SK-MEL-5 (cell line): ENCODE measurements around the gene SEMA4C. TPM values are rescaled to one million over a fixed set of nuclear protein-coding genes. Genes with fewer than 3 reads are reported as not detected.

ENCODE experiments used
- DNase-seq: peaks from one replicate; pipeline ENCODE4 v3.0.0-alpha.2; 2016; ENCODE audit warnings: low read depth, low spot score
- in situ Hi-C: cut with HindIII; loops from 2 replicates; pipeline ENCODE4 v1.10.0; 2016; ENCODE audit warnings: low sequenced_read_pairs, high pct_unique_total_duplicates, low pct_unique_long_range_greater_than_20kb
- total RNA-seq: library from RNA; depleted of rRNA; stranded (reverse); fragments of >200 nt; shearing (Covaris generic); gene quantifications from 2 replicates; pipeline ENCODE4 v1.2.3, GENCODE V29; 2014

Gene SEMA4C
- total RNA-seq, 1 experiment from 2014 or later = 42.7 TPM

DNA sequence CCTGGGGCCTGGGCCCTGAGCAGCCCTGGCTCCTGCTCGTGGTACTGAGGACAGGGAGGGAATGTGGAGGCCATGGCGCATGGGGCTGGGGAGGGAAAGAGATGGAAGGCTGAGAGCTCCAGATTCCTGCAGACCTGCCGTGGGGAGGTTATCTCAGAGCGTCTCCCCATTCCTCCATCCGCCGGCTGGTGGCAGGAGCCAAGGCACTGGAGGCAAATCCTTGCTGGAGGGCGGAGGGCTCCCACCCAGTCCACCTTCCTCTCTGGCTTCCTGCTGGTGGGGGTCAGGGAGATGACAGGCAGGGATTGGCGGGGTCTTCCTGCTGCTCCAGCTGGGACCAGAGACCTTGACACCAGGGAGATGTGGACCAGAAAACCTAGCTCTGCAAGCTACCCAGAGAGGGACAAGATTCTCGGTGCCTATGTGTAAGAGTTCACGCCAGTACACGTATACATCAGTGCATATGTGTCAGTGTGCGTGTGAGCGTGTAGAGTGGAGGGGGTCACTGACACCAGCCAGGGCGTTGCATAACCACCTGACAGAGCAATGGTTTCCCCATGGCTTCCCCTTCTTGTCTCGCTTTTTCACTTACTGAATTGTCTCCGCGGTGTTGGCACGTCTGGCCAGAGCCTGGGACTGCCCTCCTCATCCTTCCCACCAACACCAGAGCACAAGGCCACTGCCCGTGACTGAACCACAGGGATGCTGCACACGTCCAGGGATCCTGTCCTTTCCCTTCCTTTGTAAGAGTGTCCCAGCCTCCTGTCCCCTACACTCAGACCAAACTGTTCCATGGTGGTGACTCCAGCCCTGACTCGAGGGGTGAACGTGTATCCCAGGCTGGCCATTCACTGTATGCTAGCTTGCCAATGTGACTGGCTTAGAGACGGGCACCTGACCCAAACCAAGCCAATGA lies 15.8 kb upstream of the SEMA4C start:
- DNase-seq = no peak
- in situ Hi-C loops = no loop called here

DNA sequence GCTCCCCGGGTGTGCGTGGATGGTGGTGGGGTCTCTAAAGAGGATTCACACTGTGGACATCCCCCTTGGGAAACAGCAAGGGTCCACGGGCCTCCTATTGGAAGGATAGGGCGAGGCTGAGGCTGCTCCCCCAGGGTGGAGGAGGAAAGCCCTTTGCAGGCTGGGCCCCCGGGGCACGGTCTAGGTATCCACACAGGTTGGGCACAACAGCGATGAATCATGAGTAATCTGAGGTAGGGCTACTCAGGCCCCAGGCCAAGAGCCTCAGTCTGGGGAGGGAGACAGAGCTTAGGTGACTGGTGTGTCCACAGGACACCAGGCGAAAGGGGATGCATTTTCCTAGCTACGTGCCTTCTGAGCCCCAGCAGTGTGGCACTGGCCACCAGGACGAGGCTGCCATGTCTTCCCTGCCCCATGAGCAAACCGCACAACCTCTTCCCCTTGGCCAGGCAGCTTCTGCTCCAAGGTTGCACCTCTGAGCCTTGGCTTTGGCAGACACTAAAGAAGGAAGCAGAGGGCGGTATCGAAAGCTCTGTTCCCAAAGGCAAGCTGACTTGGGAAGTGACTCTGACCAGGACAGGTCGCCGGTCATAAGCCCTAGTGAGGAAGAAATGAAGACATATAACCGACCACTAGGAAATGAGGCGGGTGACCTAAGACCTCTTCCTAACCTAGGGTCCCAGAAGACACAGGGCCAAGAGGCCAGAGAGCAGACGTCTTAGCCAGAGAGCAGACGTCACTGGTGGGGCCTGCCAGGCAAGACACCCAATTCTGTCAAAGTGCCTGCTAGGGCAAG lies 14.6 kb upstream of the SEMA4C start:
- in situ Hi-C loops = no loop called here
- DNase-seq = no peak

DNA sequence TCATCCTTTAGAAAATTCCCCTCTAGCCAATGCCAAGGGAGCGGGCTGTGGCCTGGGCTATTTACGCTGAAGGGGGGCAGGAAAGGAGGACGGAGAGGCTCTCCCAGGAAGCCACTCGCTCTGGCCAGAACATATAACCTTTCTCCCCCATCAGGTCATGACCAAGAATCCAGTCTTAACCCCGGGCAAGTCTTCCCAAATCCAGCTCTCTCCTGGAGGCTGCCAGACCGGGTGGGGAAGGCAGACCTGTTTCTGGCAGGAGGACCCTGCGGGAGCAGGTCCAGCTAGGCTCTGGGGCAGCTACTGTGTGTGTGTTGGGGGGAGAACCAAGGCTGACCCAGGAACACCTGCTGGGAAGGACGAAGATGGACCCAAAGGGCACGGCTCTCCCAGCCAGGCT lies 13.4 kb upstream of the SEMA4C start:
- in situ Hi-C loops = no loop called here
- no peak for DNase-seq

DNA sequence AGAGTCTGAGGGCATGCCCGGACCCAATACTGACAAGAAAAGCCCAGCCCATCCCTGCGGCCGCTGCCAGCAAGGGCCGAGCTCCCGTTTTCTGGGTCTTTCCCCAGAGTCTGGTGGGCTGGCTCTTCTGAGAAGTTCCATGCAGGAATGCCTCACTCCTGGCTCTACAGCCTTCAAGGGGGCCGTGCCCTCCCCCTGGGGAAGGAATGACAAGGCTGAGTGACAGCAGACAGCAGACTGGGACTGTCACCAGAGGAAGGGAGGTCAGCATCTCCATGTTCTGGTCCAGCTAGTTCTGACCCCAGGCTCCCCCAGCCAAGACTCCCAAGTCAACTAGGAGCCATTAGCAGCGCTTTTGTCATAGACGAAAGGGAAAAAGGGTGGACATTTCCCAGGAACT lies 13.0 kb upstream of the SEMA4C start:
- in situ Hi-C loops = no loop called here
- DNase-seq = no peak

DNA sequence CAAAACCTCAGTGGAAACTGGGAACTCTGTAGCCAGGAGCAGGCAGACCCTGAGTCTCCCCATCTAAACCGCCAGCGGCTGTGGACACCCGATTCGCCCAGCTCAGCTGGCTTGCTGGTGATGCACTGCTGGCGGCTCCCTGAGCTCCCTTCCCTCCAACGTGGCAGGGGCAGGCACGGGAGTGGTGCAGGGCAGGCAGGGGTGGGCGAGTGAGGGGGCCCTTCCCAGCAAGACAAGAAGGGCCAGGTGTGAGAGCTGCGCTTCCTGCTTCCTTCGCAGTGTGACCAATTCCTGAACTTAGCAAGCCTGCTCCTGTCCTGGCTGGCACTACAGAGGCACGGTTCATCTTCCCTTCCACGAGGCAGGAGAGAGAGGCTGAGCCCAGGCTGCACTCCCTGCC lies 12.3 kb upstream of the SEMA4C start:
- no peak for DNase-seq
- in situ Hi-C loops = no loop called here

DNA sequence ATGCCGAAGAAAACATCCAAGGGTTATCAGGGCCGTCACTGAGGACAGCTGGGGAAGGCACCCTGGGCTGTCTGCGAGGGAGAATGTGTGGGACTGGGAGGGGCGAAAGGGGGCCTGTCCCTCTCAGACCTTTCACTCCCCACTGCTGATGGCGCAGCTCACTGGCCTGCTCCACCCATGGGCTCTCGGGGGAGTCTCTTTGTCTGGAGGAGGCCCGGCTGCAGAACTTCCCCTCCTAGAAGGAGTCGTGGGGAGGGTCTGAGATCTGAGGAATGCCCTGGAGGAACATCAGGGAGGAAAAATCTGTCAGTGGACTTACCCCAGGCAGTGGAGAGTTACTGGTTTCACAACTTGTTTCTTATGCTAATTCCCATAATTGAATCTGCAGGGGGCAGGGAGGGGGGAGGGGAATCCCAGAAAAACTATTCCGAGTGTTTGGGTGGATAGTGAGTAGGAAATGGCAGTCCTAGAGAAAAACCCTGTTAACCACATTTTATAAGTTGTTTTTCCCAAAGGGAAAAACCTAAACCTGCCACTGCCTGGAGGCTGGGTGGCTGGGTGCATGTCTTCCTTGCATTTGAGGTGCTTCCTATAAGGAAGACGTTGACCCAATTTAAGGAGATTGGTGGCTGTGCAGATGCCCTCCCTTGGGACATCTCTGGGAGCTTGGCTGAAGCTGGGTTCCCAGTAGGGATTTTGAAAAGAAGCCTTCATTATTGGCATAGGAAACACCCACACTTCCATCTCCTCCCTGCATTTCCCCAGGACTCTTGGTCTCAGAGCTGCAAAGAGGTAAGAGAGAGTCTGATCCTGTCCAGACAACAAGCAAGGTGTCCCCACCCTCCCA lies 11.7 kb upstream of the SEMA4C start:
- DNase-seq = no peak
- in situ Hi-C loops = no loop called here

DNA sequence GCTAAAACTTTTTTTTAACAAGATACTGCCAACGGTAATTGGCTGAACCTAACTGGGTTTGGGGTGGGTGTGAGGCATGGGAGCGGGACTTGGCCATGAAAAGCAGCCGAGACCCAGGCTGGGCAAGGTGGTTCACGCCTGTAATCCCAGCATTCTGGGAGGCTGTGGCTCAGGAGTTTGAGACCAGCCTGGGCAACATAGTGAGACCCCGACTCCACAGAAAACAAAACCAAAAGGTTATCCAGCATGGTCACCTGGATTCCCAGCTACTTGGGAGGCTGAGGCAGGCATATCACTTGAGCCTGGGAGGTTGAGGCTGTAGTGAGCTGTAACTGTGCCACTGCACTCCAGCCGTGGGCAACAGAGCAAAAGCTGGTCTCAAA lies 11.0 kb upstream of the SEMA4C start:
- DNase-seq = no peak
- in situ Hi-C loops = no loop called here

DNA sequence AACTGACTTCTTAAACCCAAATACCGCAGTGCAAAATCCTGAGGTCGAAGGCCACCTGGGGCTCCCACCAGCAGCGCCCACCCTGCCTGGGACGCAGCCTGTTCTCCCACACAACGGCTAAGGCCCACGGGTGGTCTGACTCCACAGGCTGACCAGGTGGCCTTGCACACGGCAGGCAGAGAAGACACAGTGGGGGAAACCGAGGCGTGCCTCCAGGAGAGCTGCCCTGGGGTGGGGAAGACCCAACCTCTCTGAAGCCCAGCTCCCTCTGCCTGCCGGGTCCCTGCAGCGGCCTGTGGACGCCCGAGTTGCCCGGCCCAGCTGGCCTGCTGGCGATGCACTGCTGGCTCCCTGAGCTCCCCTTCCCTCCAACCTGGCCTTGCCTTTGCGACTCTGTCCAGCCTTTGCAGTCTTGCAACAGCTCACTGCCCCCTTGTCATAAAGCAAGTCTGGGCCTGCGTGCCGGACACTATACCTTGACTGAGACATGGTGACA lies 9.7 kb upstream of the SEMA4C start:
- in situ Hi-C loops = no loop called here

DNA sequence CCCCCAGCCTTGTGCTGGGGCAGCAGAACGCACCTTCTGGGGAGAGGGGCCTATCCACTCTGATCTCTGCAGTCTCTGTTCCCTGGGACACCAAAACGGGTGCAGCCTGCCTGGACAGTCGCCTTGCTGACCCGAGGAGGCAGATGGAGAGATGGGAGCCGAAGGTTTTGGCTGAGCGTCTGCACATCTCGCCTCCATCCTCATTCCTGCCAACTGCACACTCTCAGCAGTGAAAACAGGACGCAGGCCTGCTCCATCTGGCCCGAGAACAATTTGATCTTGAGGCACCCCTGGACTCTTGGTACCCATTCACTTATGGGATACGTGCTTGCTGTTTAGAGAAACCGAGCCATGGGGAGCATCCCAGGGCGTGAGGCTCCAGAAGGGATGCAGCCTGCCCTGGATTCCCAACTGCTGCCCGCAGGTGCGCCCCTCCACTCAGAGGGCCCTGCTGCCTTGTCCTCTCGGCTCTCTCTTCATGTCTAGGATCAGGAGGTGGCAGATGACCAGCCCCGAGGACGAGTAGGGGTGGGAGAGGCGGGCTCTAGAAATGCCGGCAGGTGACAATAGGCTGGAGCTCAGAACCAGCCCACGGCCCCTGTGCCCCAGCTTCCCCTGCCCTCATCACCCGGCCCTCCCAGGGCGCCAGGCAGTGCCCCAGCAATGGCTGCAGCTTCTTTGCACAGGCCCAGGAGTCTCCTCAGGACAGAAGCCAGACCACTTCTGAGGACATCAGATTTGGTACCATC lies 9.1 kb upstream of the SEMA4C start:
- no peak for DNase-seq
- in situ Hi-C loops = no loop called here

More for the DNA sequence above, 9.7 kb upstream of the SEMA4C start:
- no peak for DNase-seq

DNA sequence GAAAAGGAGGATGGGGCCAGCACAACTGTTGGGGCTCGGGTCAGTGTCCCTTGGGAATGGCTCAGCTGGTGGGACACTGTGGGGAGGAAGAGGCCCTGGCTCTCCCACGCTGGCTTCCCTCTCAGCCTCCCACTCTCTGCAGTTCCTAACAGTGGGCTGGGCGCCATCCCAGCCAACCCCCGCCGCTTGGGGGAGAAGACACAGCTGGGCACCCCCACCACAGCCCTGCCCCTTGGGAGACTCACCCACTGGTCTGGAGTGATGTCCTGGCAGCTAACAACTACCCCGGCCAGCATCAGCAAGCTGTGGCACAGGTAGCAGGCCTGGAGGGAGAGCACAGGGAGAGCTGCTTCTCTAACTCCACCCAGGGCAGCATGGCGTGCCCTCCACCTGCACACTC lies 8.3 kb upstream of the SEMA4C start:
- in situ Hi-C loops = no loop called here
- no peak for DNase-seq

DNA sequence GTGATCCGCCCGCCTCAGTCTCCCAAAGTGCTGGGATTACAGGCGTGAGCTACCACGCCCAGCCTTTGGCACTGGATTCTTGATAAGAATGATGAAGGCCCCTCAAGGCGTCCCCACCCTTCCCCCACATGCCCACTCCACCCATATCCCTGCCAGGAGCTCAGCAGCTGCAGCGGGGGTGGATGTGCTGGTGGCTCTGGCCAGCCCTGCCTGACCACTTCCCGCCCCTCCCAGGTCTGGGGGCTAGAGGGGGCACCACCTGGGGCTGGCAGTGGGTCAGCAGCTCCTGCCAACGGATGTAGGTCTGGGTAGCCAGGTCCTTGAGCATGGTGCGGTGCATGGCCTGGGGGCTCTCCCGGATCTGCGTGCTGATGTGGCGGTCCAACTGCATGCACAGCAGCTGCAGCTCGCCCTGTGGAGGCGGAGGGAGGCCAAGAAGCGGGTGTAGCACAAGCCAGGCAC lies 7.8 kb upstream of the SEMA4C start:
- no peak for DNase-seq
- in situ Hi-C loops = no loop called here

DNA sequence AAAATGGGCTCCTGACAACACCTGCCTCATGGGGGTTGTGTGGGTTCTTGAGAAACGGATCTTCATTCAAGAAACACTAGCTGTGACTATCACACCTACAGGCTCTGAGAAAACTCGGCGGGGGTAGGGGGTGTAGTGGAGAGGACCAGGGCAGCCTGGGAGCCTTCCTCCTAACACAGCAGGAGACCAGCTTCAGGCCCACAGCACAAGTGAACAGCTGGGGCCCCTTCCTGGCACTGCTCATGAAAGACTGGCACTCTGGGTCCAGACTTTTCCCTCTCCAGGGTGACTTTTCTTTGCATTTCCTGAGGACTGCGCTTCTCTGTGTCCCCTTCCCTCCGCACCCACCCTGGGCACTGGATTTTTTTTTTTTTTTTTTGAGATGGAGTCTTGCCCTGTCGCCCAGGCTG lies 7.2 kb upstream of the SEMA4C start:
- DNase-seq = no peak
- in situ Hi-C loops = no loop called here

DNA sequence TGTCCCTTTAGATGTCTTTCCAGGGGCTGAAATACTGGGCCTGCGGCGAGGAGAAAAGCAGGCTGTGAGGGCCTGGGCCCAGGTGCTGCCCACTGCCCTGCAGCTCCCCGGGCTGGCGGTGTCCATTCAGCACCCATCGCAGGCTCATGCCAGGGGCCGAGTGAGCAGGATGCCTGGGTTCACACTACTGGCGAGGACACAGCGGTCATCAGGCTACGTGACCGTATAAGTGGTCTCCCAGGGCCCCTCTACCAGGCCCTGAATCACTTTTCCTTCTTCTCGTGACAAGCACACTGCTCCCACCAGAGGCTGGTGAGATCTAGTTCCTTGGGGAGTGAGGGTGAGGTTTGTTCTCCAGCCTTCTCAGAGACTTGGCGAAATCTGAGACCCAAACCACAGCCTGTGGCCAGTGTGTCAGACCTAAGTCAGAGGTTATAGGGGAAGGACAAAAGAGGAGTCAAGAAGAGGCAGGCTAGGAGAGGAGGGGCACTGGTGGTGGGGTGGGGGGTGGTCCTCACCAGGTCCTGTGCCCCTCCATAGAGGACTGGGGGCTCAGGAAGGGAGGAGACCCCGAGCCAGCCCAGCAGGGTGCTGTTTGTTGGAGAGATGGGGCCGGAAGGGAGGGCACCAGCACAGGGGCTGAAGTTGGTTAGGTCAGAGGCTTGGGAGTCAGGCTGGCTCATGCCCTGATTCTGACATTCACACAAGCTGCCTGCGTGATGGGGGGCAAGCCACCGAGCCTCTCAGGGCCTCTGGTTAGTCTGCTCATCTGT lies 6.6 kb upstream of the SEMA4C start:
- in situ Hi-C loops = no loop called here

DNA sequence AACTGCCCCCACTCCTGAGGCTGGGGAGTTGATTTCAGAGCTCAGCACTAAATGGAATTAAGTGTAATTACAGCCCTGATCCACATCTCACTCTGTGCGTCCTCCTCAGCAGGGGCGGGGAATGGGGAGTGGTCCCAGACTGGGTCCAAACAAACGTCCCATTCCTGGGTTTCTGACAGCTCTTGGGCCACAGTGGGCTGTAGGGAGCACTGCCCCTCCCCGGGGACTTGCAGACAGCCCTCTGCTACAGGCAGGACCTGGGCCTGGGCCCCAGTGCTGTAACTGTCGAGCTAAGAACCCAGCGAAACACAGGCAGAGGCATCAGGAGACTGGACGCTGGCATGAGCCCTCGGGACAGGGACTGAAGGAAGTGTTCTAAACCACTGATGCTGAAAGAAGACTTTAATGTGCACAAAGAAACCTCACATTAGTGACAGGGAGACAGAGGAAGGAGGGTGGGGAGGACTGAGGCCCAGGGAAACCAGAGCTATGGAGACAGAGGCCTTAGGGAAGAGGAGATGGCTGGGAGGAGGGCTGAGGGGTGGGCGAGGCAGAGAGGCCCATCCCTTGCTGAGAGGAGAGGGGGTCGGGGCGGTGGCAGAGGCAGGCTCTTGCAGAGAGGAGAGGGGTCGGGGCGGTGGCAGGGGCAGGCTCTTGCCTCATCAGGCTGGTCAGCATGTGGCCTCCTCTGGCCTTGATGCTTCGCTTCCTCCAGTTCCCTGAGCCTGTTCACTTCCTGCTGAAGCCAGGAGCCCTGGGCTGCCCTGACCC lies 5.8 kb upstream of the SEMA4C start:
- DNase-seq = peak; percentile 74
- in situ Hi-C loops = no loop called here

More for the DNA sequence above, 6.6 kb upstream of the SEMA4C start:
- DNase-seq = no peak

DNA sequence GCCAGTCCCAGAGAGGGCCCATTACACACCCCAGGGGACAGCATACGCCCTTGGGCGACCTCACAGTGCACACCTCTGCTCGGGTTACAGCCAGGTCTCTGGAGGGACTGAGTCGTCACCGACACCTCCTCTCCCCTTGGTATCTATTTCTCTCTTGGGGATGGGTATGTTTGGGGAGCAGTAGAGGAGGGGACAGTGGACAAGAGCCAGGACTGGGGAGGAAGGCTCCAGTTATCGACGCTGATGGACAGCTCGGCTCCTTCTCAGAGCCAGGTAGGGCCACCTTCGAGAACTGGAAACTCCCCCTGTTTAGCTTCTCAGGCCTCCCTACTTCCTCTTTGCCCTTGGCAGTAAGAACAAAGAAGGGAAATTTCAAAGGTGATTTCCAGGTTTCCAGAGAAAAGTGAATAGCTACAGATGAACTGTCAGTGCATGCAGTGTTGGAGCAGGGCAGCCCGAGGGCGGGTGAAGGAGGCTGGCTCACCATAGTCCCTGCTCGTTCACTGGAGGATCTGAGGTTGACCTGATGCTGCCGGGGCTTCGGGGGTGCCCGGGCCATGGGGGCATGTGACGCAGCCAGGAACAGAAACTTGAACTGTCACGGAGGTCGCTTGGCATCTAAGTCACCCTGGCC lies 4.4 kb upstream of the SEMA4C start:
- DNase-seq = no peak
- in situ Hi-C loops = no loop called here
